Heart right ventricle (tissue), 16 donors: Measurements from ENCODE around the gene ZNF525. TPM values are rescaled to one million over a fixed set of nuclear protein-coding genes. Genes with fewer than 3 reads are reported as not detected.

Experiments
- ATAC-seq, 8 donors: fragments of 200-7000 bp; cut with Tn5 transposase; one replicate each; pipeline ENCODE4 v1.9.1; 2020; ENCODE audit warnings: mild to moderate bottlenecking in 8 of 8, moderate library complexity in 8 of 8, moderate number of reproducible peaks in 1 of 8
- DNase-seq, 2 donors: peaks; one replicate each; pipeline ENCODE4 v3.0.0-alpha.2; 2020
- H3K27ac ChIP-seq, 10 donors: fragments of 200-600 bp; sonication (generic) in 2 of 10; one replicate each; pipeline versions ENCODE4 v1.5.0 to v1.8.0; 2020 to 2022; ENCODE audit warnings: mild to moderate bottlenecking in 3 of 10
- H3K27me3 ChIP-seq, 7 donors: fragments of 200-600 bp; one replicate each; pipeline ENCODE4 v1.8.0; 2021 to 2022; ENCODE audit warnings: mild to moderate bottlenecking in 2 of 7
- H3K36me3 ChIP-seq, 9 donors: fragments of 200-600 bp; sonication (generic) in 1 of 9; one replicate each; pipeline versions ENCODE4 v1.5.0 to v1.8.0; 2020 to 2022; ENCODE audit warnings: mild to moderate bottlenecking in 2 of 9
- H3K4me1 ChIP-seq, 9 donors: fragments of 200-600 bp; sonication (generic) in 1 of 9; one replicate each; pipeline versions ENCODE4 v1.5.0 to v1.8.0; 2020 to 2022; ENCODE audit warnings: mild to moderate bottlenecking in 4 of 9
- H3K4me3 ChIP-seq, 10 donors: fragments of 200-600 bp; sonication (generic) in 2 of 10; one replicate each; pipeline versions ENCODE4 v1.5.0 to v1.8.0; 2020 to 2022; ENCODE audit warnings: mild to moderate bottlenecking in 7 of 10, moderate library complexity in 2 of 10
- H3K9me3 ChIP-seq, 11 donors: fragments of 200-600 bp in 10 of 11; sonication (generic) in 2 of 11; one replicate each; pipeline versions ENCODE4 v1.5.0 to v1.8.0; 2013 to 2022; ENCODE audit warnings: mild to moderate bottlenecking in 2 of 11, control low read depth in 1 of 11, moderate library complexity in 1 of 11
- WGBS, 2 donors: extraction: QIAGEN DNeasy Blood & Tissue Kit; methylation state at CpG; one replicate each; pipeline ENCODE4 v1.1.7; 2013; ENCODE audit warnings: inconsistent platforms in 1 of 2; 5-methylcytosine and 5-hydroxymethylcytosine counted together
- intact Hi-C, 10 donors: fragments of 100-400 bp; cut with DNase I; formaldehyde crosslinking; loops; one replicate each; pipeline versions ENCODE4 v1.11.1 to v1.14.2; 2022
- polyA plus RNA-seq, 2 donors: library from polyadenylated mRNA; stranded (reverse); fragments of 200-250 nt; gene quantifications; one replicate each; pipeline ENCODE4 v1.2.3, GENCODE V29; 2013
- total RNA-seq, 10 donors: library from RNA; stranded (reverse); fragmentation: NEBNext Ultra II Directional in 3 of 10; extraction: Animal tissue kit (Norgen Biotek cat#: 25700) in 3 of 10; gene quantifications; one replicate each; pipeline versions ENCODE4 v1.2.1 to v1.2.4, GENCODE V29; 2021 to 2023
- TF ChIP-seq, protein P1 (sequence below), 9 donors: fragments of 200-600 bp; sonication (generic) in 2 of 9; IDR thresholded peaks; one replicate each; pipeline versions ENCODE4 v1.5.0 to v1.8.0; 2021 to 2022; ENCODE audit warnings: antibody characterized with exemption in 9 of 9, mild to moderate bottlenecking in 5 of 9, moderate library complexity in 1 of 9
- donor health status: Arrhythmogenic right ventricular cardiomyopathy.
- donor health status: ischemic (EF 13 %, LVEDD 7.1; RV severe dilation, severe dysfunction).
- donor health status: healthy with polysubstance abuse.
- donor health status: DM: no; HTN: yes; CAD: no.
- donor health status: DM: no; HTN: no; CAD: no.
- donor health status: ischemic (EF 25% LVEDD 6.9; RV normal size, moderate dysfunction).
- donor health status: ischemic (EF 25% LVEDD 5.7; RV mildly dilated, moderate dysfunction).
- donor health status: healthy.
- donor health status: DM: yes; HTN: yes; CAD: no.
- donor health status: Ischemic cardiomyopathy.
- donor health status: ischemic (EF 35%, LVEDD 5.7; RV mildly dilated, moderate dysfunction).
- donor health status: nonischemic (EF 11% LVEDD 7.7; RV severe dilation, severe dysfunction).
- donor health status: DM: yes; HTN: yes; CAD: no.
- donor health status: PGD.
- donor health status: ischemic (EF 29% LVEDD 5.4; RV normal size, mild dysfunction).
- donor health status: nonischemic (EF 23%, LVEDD 6.1; RV moderate dilation, normal function).

Gene ZNF525
- total and polyA plus RNA-seq, 12 donors = 2.1 to 4.8 (median 3.4) TPM

GRCh38 chr19:53424968-53425597, 59.6 kb downstream of the ZNF525 start:
- intact Hi-C loops = loop anchor here in 8 of 10 donors (1.0 to 10.0 kb wide), 6 partner anchors 80 to 322 kb away; no protein-coding TSS in a partner anchor

GRCh38 chr19:53431399-53432087, 66.0 kb downstream of the ZNF525 start, which contains the start of gene ZNF761:
Gene ZNF761 (plus strand): TSS chr19:53431984. CDS start chr19:53447269, 15,285 bp downstream.
- H3K36me3 ChIP-seq = peaks cover 0 to 33% (median 7%) of the 10 kb centered on the region in 9 donors
- WGBS, 2 donors = 0% methylated on average over 46 of the region's 46 CpGs
- peaks cover 0 to 18% (median 7%) of the 10 kb centered on the region in 9 donors for H3K4me1 ChIP-seq
- peak within 1 kb of the TSS; percentile 58 to 97 (median 77) for H3K4me3 ChIP-seq
- intact Hi-C loops = loop anchor here in 8 of 10 donors (5.0 to 10.0 kb wide), 6 partner anchors 36 to 316 kb away; partner anchors contain the start of genes ZNF813 (in 4 of the 8) and ZNF665 (in 1 of the 8)
- DNase-seq (peak; percentile 92 to 97), ATAC-seq (peak; percentile 100)
- TF ChIP-seq, protein P1, sequence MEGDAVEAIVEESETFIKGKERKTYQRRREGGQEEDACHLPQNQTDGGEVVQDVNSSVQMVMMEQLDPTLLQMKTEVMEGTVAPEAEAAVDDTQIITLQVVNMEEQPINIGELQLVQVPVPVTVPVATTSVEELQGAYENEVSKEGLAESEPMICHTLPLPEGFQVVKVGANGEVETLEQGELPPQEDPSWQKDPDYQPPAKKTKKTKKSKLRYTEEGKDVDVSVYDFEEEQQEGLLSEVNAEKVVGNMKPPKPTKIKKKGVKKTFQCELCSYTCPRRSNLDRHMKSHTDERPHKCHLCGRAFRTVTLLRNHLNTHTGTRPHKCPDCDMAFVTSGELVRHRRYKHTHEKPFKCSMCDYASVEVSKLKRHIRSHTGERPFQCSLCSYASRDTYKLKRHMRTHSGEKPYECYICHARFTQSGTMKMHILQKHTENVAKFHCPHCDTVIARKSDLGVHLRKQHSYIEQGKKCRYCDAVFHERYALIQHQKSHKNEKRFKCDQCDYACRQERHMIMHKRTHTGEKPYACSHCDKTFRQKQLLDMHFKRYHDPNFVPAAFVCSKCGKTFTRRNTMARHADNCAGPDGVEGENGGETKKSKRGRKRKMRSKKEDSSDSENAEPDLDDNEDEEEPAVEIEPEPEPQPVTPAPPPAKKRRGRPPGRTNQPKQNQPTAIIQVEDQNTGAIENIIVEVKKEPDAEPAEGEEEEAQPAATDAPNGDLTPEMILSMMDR (IDR thresholded peaks at IDR 0.05) = peak in 8 of 9 donors; percentile 40 to 68 (median 60)
- no peaks in the 10 kb centered on the region for H3K9me3 ChIP-seq
- peak within 1 kb of the TSS in 9 of 10 donors; percentile 60 to 87 (median 74) for H3K27ac ChIP-seq
- H3K27me3 ChIP-seq = no peaks in the 10 kb centered on the region

More at GRCh38 chr19:53424968-53425597, 59.6 kb downstream of the ZNF525 start:
- Histone ChIP-seq H3K27me3 (no peaks in the 10 kb centered on the region), H3K4me1 (no peaks in the 10 kb centered on the region), H3K36me3 (peaks cover 0 to 4% (median 0%) of the 10 kb centered on the region in 9 donors), H3K27ac (no peak overlapping the region), H3K4me3 (no peak overlapping the region), H3K9me3 (no peaks in the 10 kb centered on the region)
- WGBS, 2 donors = 22% methylated on average over 9 of the region's 9 CpGs
- DNase-seq = peak; percentile 56 to 78
- TF ChIP-seq, protein P1 (IDR thresholded peaks at IDR 0.05) = peak; percentile 75 to 88 (median 86)
- peak; percentile 84 to 94 (median 90) for ATAC-seq

DNA sequence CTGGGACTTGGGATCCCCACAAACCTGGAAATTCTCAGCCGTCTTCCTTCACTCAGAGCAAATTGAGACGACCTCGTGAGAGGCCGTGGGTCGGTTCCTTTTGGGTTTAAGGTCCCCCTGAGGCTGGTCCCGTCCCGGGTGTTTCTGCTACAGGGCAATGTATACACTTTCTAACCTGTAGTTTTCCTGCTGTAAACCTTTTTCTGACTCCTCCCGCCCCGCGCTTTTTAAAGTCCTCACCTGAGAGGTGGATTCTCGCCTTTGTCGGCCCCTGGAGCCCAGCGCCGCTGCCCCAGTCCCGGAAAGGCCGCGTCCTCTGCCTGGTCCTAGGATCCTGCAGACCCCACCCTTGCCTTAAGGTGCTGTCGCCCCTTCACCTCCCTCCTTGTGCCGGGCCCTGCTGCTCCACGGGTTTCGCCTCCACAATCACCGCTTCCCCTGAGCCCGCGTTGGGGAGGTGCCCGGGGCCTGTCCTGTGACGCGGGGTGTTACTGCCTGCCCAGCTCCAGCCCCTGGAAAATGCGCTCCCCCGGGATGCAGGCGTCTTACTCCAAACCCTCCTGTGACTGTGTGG, 66.7 kb downstream of the ZNF525 start:
- Histone ChIP-seq H3K27me3 (no peaks in the 10 kb centered on the region), H3K36me3 (peaks cover 0 to 36% (median 7%) of the 10 kb centered on the region in 9 donors), H3K4me1 (peaks cover 0 to 18% (median 7%) of the 10 kb centered on the region in 9 donors), H3K9me3 (no peaks in the 10 kb centered on the region), H3K27ac (peak overlapping the region in 9 of 10 donors; percentile 60 to 87 (median 74)), H3K4me3 (peak overlapping the region; percentile 58 to 97 (median 77))
- intact Hi-C loops = loop anchor here in 8 of 10 donors (5.0 to 10.0 kb wide), 6 partner anchors 35 to 315 kb away; partner anchors contain the start of genes ZNF813 (in 4 of the 8) and ZNF665 (in 1 of the 8)
- 0 to 1% methylated on average over 30 of the region's 30 CpGs for WGBS, 2 donors
- TF ChIP-seq, protein P1 (IDR thresholded peaks at IDR 0.05) = no peak
- ATAC-seq (peak; percentile 9 to 69 (median 39)), DNase-seq (peak; percentile 21 to 33)

Other genes starting within 250 kb of the ZNF525 start
- gene ZNF415, start 232.8 kb upstream of the ZNF525 start, total RNA-seq = 10 to 100 TPM; 18.7 to 32.5 (median 22.8) TPM
- gene ZNF415, start 232.8 kb upstream of the ZNF525 start, polyA plus RNA-seq = 10 to 100 TPM in 1 of 2 donors, 1 to 10 TPM in 1; 9.5 to 19.8 TPM
- 10 to 100 TPM in 2 of 10 donors, 1 to 10 TPM in 8; 5.4 to 11.3 (median 7.2) TPM for gene ZNF347, start 206.7 kb upstream of the ZNF525 start, total RNA-seq
- 1 to 10 TPM; 2.0 to 3.2 TPM for gene ZNF347, start 206.7 kb upstream of the ZNF525 start, polyA plus RNA-seq
- gene ZNF665, start 172.3 kb upstream of the ZNF525 start, total RNA-seq = 1 to 10 TPM in 7 of 10 donors, under 1 TPM in 3; 0.75 to 3.3 (median 1.2) TPM
- 1 to 10 TPM; 1.5 to 1.6 TPM for gene ZNF665, start 172.3 kb upstream of the ZNF525 start, polyA plus RNA-seq
- gene ZNF677, start 110.8 kb upstream of the ZNF525 start, total RNA-seq = 10 to 100 TPM; 16.9 to 28.0 (median 22.5) TPM
- gene ZNF677, start 110.8 kb upstream of the ZNF525 start, polyA plus RNA-seq = 10 to 100 TPM in 1 of 2 donors, 1 to 10 TPM in 1; 7.9 to 14.3 TPM
- not detected for gene VN1R2, start 107.4 kb upstream of the ZNF525 start, total RNA-seq
- gene VN1R2, start 107.4 kb upstream of the ZNF525 start, polyA plus RNA-seq = not detected
- gene VN1R4, start 98.0 kb upstream of the ZNF525 start, total RNA-seq = not detected
- gene VN1R4, start 98.0 kb upstream of the ZNF525 start, polyA plus RNA-seq = not detected
- 1 to 10 TPM; 2.7 to 4.9 (median 3.8) TPM for gene ZNF845, start 32.0 kb upstream of the ZNF525 start, total RNA-seq
- gene ZNF845, start 32.0 kb upstream of the ZNF525 start, polyA plus RNA-seq = 1 to 10 TPM; 1.3 to 2.2 TPM
- 1 to 10 TPM; 2.6 to 5.4 (median 4.1) TPM for gene ZNF765, start 29.4 kb downstream of the ZNF525 start, total RNA-seq
- gene ZNF765, start 29.4 kb downstream of the ZNF525 start, polyA plus RNA-seq = 1 to 10 TPM; 2.4 to 3.4 TPM
- 1 to 10 TPM; 2.4 to 4.2 (median 3.4) TPM for gene ZNF761, start 66.3 kb downstream of the ZNF525 start, total RNA-seq
- gene ZNF761, start 66.3 kb downstream of the ZNF525 start, polyA plus RNA-seq = 1 to 10 TPM; 2.8 to 6.9 TPM
- gene ZNF813, start 102.0 kb downstream of the ZNF525 start, total RNA-seq = 1 to 10 TPM in 6 of 10 donors, under 1 TPM in 4; 0.68 to 1.8 (median 1.4) TPM
- gene ZNF813, start 102.0 kb downstream of the ZNF525 start, polyA plus RNA-seq = under 1 TPM; 0.61 to 0.88 TPM
- 10 to 100 TPM; 10.4 to 21.9 (median 14.4) TPM for gene ZNF331, start 172.4 kb downstream of the ZNF525 start, total RNA-seq
- 10 to 100 TPM in 1 of 2 donors, 1 to 10 TPM in 1; 5.1 to 19.9 TPM for gene ZNF331, start 172.4 kb downstream of the ZNF525 start, polyA plus RNA-seq